HepG2 (cell line): ENCODE data around the gene NOS1AP. TPM values are rescaled to one million over a fixed set of nuclear protein-coding genes. Genes with fewer than 3 reads are reported as not detected.

Experiments used
- AKAP8 ChIP-seq: sonication (generic); formaldehyde crosslinking; IDR thresholded peaks from 2 replicates; pipeline ENCODE4 v1.5.1; 2020; ENCODE audit warnings: mild to moderate bottlenecking, missing genetic modification reagents
- FOSL2 ChIP-seq: sonication (generic); formaldehyde crosslinking; IDR thresholded peaks from 2 replicates; pipeline ENCODE4 v1.4.0; 2020; ENCODE audit warnings: missing genetic modification reagents
- HMG20A ChIP-seq: IDR thresholded peaks from 2 replicates; pipeline ENCODE4 v1.6.1; 2016; ENCODE audit warnings: borderline replicate concordance
- KIAA2018 ChIP-seq: sonication (generic); formaldehyde crosslinking; IDR thresholded peaks from 2 replicates; pipeline ENCODE4 v1.5.0; 2020; ENCODE audit warnings: mild to moderate bottlenecking, missing genetic modification reagents, borderline replicate concordance
- ZNF639 ChIP-seq: conservative IDR thresholded peaks from 2 replicates; pipeline ENCODE4 v1.6.1; 2018; ENCODE audit warnings: missing genetic modification reagents
- polyA plus RNA-seq, 8 experiments: library from polyadenylated mRNA; depleted of rRNA in 3 of 8; stranded (reverse) in 7 of 8; unstranded in 1 of 8; fragments of >200 nt; fragmentation: Illumina TruSeq in 4 of 8; extraction: Trizol in 4 of 8; gene quantifications; 2 replicates each; pipeline versions ENCODE4 v1.2.1 to v1.2.3, GENCODE V29; 2011 to 2016; ENCODE audit warnings: low read depth in 4 of 8, missing spikeins in 1 of 8, mixed read lengths in 1 of 8; ENCODE audit not compliant: insufficient read depth in 1 of 8
- total RNA-seq, 5 experiments: library from RNA; depleted of rRNA; stranded (reverse); fragments of >200 nt; fragmentation: Illumina TruSeq; extraction: Trizol; gene quantifications; 2 replicates each; pipeline ENCODE4 v1.2.3, GENCODE V29; 2016; ENCODE audit warnings: low read depth in 1 of 5

The NOS1AP gene
- total and polyA plus RNA-seq, 2 of the 13 experiments (the other 11 are each of a cell fraction or from before 2014, with no cell fraction given): 2.0 to 3.3 TPM

GRCh38 chr1:162186026-162186374, 116.5 kb downstream of the NOS1AP start (continued):
- no peak for TF ChIP-seq KIAA2018
- no peak for TF ChIP-seq AKAP8
- no peak for TF ChIP-seq HMG20A (CRISPR knock-in tag)
- no peak for TF ChIP-seq FOSL2 (CRISPR knock-in tag)
- no peak for TF ChIP-seq ZNF639 (CRISPR knock-in tag)
- TF ChIP-seq, all 625 proteins: peak for 0
